Measurements from ENCODE around the gene THAP5.

THAP5 gene

DNA sequence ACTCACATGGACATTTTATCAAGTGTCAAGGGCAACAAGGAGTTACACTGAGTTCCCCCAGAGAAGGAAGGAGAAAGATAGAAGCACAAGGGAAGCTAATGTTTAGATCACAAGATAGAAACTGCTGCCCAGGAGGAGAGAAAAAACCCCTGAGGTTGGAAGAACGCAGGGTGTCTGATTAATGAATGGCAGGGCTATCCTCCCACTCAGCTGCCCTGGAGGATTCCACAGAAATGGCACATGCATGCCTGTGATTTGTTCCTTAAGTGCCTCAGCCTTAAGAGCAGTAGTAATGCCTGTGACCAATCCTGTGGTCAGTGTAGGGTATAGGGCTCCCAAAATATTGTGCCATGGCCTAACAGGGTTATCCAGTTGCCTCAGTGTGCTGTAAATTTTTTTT lies 20.4 kb upstream of the THAP5 start:
- Histone ChIP-seq H3K9ac (ENCODE audit: low read length) (no peak overlapping the region), H4K20me1 (ENCODE audit: insufficient read depth, low read length) (no peaks in the 10 kb centered on the region), H3K36me3 (replicated peaks; ENCODE audit: insufficient read depth, low read length) (no peaks in the 10 kb centered on the region), H3F3A (ENCODE audit: insufficient read depth, low read length) (no peaks in the 10 kb centered on the region), H3K79me2 (ENCODE audit: low read length) (no peaks in the 10 kb centered on the region), H3K9me3 (replicated peaks; ENCODE audit: insufficient read depth, low read length) (no peaks in the 10 kb centered on the region), H2AFZ (ENCODE audit: low read length) (no peak overlapping the region), H3K9me2 (replicated peaks; ENCODE audit: insufficient read depth, low read length) (no peaks in the 10 kb centered on the region), H3K27ac (ENCODE audit: low read length) (no peak overlapping the region), H3K4me2 (ENCODE audit: low read depth, low read length) (no peak overlapping the region), H3K27me3 (replicated peaks; ENCODE audit: insufficient read depth, low read length) (no peaks in the 10 kb centered on the region), H3K4me1 (ENCODE audit: low read length) (no peaks in the 10 kb centered on the region), H3K4me3 (ENCODE audit: low read length) (no peak overlapping the region)
- no peak for DNase-seq
- TF ChIP-seq EZH2phosphoT487 (IDR thresholded peaks at IDR 0.05; ENCODE audit: low read length) = no peak
- TF ChIP-seq, protein P1, sequence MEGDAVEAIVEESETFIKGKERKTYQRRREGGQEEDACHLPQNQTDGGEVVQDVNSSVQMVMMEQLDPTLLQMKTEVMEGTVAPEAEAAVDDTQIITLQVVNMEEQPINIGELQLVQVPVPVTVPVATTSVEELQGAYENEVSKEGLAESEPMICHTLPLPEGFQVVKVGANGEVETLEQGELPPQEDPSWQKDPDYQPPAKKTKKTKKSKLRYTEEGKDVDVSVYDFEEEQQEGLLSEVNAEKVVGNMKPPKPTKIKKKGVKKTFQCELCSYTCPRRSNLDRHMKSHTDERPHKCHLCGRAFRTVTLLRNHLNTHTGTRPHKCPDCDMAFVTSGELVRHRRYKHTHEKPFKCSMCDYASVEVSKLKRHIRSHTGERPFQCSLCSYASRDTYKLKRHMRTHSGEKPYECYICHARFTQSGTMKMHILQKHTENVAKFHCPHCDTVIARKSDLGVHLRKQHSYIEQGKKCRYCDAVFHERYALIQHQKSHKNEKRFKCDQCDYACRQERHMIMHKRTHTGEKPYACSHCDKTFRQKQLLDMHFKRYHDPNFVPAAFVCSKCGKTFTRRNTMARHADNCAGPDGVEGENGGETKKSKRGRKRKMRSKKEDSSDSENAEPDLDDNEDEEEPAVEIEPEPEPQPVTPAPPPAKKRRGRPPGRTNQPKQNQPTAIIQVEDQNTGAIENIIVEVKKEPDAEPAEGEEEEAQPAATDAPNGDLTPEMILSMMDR (IDR thresholded peaks at IDR 0.05; ENCODE audit: low read length) = no peak
- no peak for TF ChIP-seq EZH2 (optimal IDR thresholded peaks at IDR 0.05; ENCODE audit: low read depth, low read length)

DNA sequence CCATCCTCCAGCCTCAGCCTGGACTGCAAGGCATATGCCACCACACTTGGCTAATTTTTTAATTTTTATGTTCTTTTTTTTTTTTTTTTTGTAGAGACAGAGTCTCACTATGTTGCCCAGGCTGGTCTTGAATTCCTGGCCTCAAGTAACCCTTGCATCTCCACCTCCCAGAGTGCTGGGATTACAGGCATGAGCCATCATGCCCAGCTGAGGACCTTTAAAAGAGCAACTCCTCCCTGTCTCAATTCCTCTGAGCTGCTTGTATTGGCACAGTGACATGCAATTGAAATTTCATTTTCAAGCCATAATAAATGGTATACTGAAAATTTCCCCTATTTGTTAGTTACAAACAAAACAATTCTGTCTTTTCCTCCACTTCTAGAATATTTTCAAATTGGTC lies 19.7 kb upstream of the THAP5 start:
- Histone ChIP-seq H3K79me2 (ENCODE audit: low read length) (no peaks in the 10 kb centered on the region), H3K4me3 (ENCODE audit: low read length) (no peak overlapping the region), H3K36me3 (replicated peaks; ENCODE audit: insufficient read depth, low read length) (no peaks in the 10 kb centered on the region), H3K9me2 (replicated peaks; ENCODE audit: insufficient read depth, low read length) (no peaks in the 10 kb centered on the region), H3K9me3 (replicated peaks; ENCODE audit: insufficient read depth, low read length) (no peaks in the 10 kb centered on the region), H3K4me2 (ENCODE audit: low read depth, low read length) (no peak overlapping the region), H3K27ac (ENCODE audit: low read length) (no peak overlapping the region), H3K9ac (ENCODE audit: low read length) (no peak overlapping the region), H4K20me1 (ENCODE audit: insufficient read depth, low read length) (no peaks in the 10 kb centered on the region), H2AFZ (ENCODE audit: low read length) (no peak overlapping the region), H3K27me3 (replicated peaks; ENCODE audit: insufficient read depth, low read length) (no peaks in the 10 kb centered on the region), H3K4me1 (ENCODE audit: low read length) (no peaks in the 10 kb centered on the region), H3F3A (ENCODE audit: insufficient read depth, low read length) (no peaks in the 10 kb centered on the region)
- DNase-seq = no peak
- TF ChIP-seq EZH2 (optimal IDR thresholded peaks at IDR 0.05; ENCODE audit: low read depth, low read length) = no peak
- TF ChIP-seq, protein P1 (IDR thresholded peaks at IDR 0.05; ENCODE audit: low read length) = no peak
- no peak for TF ChIP-seq EZH2phosphoT487 (IDR thresholded peaks at IDR 0.05; ENCODE audit: low read length)

DNA sequence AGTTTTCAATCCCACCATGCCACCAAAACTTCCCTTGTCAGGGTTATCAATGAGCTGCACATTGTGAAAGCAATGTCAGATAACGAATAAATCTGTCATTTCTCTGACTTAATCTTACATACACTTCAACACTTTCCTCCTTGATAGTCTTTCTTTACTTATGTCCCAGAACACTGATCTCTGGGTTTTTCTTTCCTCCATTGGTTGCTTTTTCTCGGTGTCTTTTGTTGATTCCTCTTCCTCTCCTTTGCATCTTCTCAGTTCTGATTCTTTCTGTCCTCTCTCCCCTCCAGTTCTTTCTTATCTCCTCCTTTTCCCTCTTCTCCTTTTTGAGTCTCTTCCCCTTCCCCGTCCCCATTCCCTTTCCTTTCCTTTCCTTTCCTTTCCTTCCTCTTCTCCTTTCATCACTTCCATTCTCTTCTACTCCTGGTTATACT lies 16.8 kb upstream of the THAP5 start:
- Histone ChIP-seq H3F3A (ENCODE audit: insufficient read depth, low read length) (no peaks in the 10 kb centered on the region), H3K9ac (ENCODE audit: low read length) (no peak overlapping the region), H3K36me3 (replicated peaks; ENCODE audit: insufficient read depth, low read length) (no peaks in the 10 kb centered on the region), H4K20me1 (ENCODE audit: insufficient read depth, low read length) (no peaks in the 10 kb centered on the region), H3K4me1 (ENCODE audit: low read length) (no peaks in the 10 kb centered on the region), H3K79me2 (ENCODE audit: low read length) (no peaks in the 10 kb centered on the region), H3K4me3 (ENCODE audit: low read length) (no peak overlapping the region), H3K27me3 (replicated peaks; ENCODE audit: insufficient read depth, low read length) (no peaks in the 10 kb centered on the region), H2AFZ (ENCODE audit: low read length) (no peak overlapping the region), H3K27ac (ENCODE audit: low read length) (no peak overlapping the region), H3K9me2 (replicated peaks; ENCODE audit: insufficient read depth, low read length) (no peaks in the 10 kb centered on the region), H3K4me2 (ENCODE audit: low read depth, low read length) (no peak overlapping the region), H3K9me3 (replicated peaks; ENCODE audit: insufficient read depth, low read length) (no peaks in the 10 kb centered on the region)
- TF ChIP-seq, protein P1 (IDR thresholded peaks at IDR 0.05; ENCODE audit: low read length) = no peak
- TF ChIP-seq EZH2phosphoT487 (IDR thresholded peaks at IDR 0.05; ENCODE audit: low read length) = no peak
- no peak for DNase-seq

Data from MM.1S (cell line).